Lower leg skin (tissue), 4 donors: ENCODE results near the gene WWOX. TPM values are rescaled to one million over a fixed set of nuclear protein-coding genes. Genes with fewer than 3 reads are reported as not detected.
A peak's percentile ranks its signal among the peaks of the same experiment; 100 is the strongest.

Experiments used
- DNase-seq, 2 donors: peaks; one replicate each; pipeline ENCODE4 v3.0.0-alpha.2; 2019; ENCODE audit warnings: low spot score in 2 of 2
- H3K4me3 ChIP-seq: fragments of 200-600 bp; sonication (generic); 2 replicates; pipeline ENCODE4 v1.5.1; 2017; ENCODE audit warnings: mild to moderate bottlenecking, low read depth; ENCODE audit not compliant: poor library complexity, severe bottlenecking
- POLR2A ChIP-seq, 2 donors: fragments of 450-650 bp; IDR thresholded peaks; one replicate each; pipeline ENCODE4 v1.6.1; 2016 to 2017; ENCODE audit warnings: antibody characterized with exemption in 2 of 2, mild to moderate bottlenecking in 1 of 2, moderate library complexity in 1 of 2
- WGBS, 2 donors: methylation state at CpG; one replicate each; pipeline ENCODE4 v1.1.5; 2018; 5-methylcytosine and 5-hydroxymethylcytosine counted together
- intact Hi-C: fragments of 100-400 bp; cut with DNase I; formaldehyde crosslinking; loops from one replicate; pipeline ENCODE4 v1.15.0; 2023; ENCODE audit warnings: low total_unique reads
- total RNA-seq, 4 donors: library from RNA; depleted of rRNA; stranded (reverse); fragments of >200 nt; gene quantifications; one replicate each; pipeline ENCODE4 v1.1.0, GENCODE V29; 2016
- TF ChIP-seq, protein P1 (sequence below), 3 donors: fragments of 450-650 bp; IDR thresholded peaks; one replicate each; pipeline ENCODE4 v1.5.1; 2016; ENCODE audit warnings: antibody characterized with exemption in 3 of 3, mild to moderate bottlenecking in 3 of 3, moderate library complexity in 2 of 3

The WWOX gene
- total RNA-seq, 4 donors from 2014 or later = 21.0 to 82.7 (median 36.1) TPM

DNA sequence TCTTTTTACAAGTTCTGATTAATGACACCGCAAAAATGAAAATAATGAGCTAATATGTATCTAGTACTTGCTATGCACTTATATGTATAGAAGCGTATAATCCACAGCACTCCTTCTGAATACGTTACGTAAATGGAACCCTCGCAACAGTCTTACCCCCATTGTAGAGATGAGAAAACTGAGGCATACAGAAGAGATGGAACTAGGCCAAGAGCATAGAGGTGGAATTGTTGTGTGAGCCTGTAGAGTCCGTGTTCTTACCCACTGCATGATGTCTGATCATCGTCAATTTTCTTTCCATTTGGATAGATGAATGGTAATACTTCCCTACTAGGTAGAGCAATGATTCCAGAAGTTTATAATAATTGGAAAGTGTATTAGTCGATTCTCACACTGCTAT is 394.1 kb downstream of the WWOX start:
- no peak overlapping the region for H3K4me3 ChIP-seq
- TF ChIP-seq POLR2A (IDR thresholded peaks at IDR 0.05) = no peak
- TF ChIP-seq, protein P1, sequence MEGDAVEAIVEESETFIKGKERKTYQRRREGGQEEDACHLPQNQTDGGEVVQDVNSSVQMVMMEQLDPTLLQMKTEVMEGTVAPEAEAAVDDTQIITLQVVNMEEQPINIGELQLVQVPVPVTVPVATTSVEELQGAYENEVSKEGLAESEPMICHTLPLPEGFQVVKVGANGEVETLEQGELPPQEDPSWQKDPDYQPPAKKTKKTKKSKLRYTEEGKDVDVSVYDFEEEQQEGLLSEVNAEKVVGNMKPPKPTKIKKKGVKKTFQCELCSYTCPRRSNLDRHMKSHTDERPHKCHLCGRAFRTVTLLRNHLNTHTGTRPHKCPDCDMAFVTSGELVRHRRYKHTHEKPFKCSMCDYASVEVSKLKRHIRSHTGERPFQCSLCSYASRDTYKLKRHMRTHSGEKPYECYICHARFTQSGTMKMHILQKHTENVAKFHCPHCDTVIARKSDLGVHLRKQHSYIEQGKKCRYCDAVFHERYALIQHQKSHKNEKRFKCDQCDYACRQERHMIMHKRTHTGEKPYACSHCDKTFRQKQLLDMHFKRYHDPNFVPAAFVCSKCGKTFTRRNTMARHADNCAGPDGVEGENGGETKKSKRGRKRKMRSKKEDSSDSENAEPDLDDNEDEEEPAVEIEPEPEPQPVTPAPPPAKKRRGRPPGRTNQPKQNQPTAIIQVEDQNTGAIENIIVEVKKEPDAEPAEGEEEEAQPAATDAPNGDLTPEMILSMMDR (IDR thresholded peaks at IDR 0.05) = no peak
- whole genome bisulfite sequencing, 2 donors = 96 to 97% methylated on average over 8 of the region's 8 CpGs
- intact Hi-C loops = no loop called here
- no peak for DNase-seq

GRCh38 chr16:78494105-78494504 is 394.7 kb downstream of the WWOX start:
- H3K4me3 ChIP-seq = no peak overlapping the region
- TF ChIP-seq, protein P1 (IDR thresholded peaks at IDR 0.05) = no peak
- TF ChIP-seq POLR2A (IDR thresholded peaks at IDR 0.05) = no peak
- DNase-seq = no peak
- WGBS, 2 donors = 70 to 83% methylated on average over 2 of the region's 2 CpGs
- intact Hi-C loops = no loop called here

GRCh38 chr16:78494674-78495073 is 395.2 kb downstream of the WWOX start:
- TF ChIP-seq, protein P1 (IDR thresholded peaks at IDR 0.05) = no peak
- TF ChIP-seq POLR2A (IDR thresholded peaks at IDR 0.05) = no peak
- DNase-seq = no peak
- no peak overlapping the region for H3K4me3 ChIP-seq
- intact Hi-C loops = no loop called here
- 89 to 90% methylated on average over 10 of the region's 10 CpGs for WGBS, 2 donors

- WGBS, 2 donors = 91 to 94% methylated on average over 7 of the region's 7 CpGs
- no peak for TF ChIP-seq POLR2A (IDR thresholded peaks at IDR 0.05)
- TF ChIP-seq, protein P1 (IDR thresholded peaks at IDR 0.05) = no peak
- intact Hi-C loops = no loop called here
- DNase-seq = no peak
- H3K4me3 ChIP-seq = no peak overlapping the region
These were observed 396.7 kb downstream of the WWOX start for GRCh38 chr16:78496189-78496588.

DNA sequence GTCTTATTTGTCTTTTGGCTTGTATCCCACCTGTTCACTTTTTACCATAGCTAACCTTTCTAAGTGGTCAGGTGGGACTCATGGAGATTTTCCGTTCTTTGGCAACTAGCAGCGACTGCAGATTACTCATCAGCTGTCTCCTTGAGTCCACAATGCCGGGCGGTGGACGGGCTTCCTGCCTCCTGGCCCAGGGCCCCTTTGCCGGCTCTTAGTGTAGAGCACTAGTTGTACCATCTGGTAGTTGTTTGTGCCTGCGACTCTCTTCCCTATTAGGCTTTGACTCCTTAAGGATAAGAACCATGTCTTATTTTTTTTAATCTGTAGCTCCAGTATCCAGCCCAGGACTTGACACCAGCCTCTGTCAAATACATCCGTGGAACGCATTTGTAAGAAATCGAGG is 399.9 kb downstream of the WWOX start:
- no peak for TF ChIP-seq POLR2A (IDR thresholded peaks at IDR 0.05)
- TF ChIP-seq, protein P1 (IDR thresholded peaks at IDR 0.05) = no peak
- WGBS, 2 donors = 77 to 81% methylated on average over 10 of the region's 10 CpGs
- intact Hi-C loops = no loop called here
- no peak overlapping the region for H3K4me3 ChIP-seq
- DNase-seq = peak in 1 of 2 donors; percentile 41

- WGBS, 2 donors = 90 to 92% methylated on average over 8 of the region's 8 CpGs
- TF ChIP-seq, protein P1 (IDR thresholded peaks at IDR 0.05) = no peak
These were observed 401.3 kb downstream of the WWOX start for GRCh38 chr16:78500659-78501270.

More at GRCh38 chr16:78500659-78501270, 401.3 kb downstream of the WWOX start:
- no peak overlapping the region for H3K4me3 ChIP-seq
- intact Hi-C loops = loop anchor here (10.0 kb wide), 1 partner anchor 264 kb away; no protein-coding TSS in a partner anchor
- DNase-seq = no peak
